GM21723 (cell line): ENCODE results near the gene NRCAM.
"Not testable (repeated sequence)": the region's sequence is repeated elsewhere in the genome, so short reads cannot be mapped to it uniquely, and the experiment has no call there.

ENCODE experiments used
- ATAC-seq: cut with Tn5 transposase; IDR thresholded peaks from one replicate; pipeline ENCODE4 v1.9.1; 2021; ENCODE audit warnings: mild to moderate bottlenecking, moderate library complexity; ENCODE audit not compliant: unreplicated experiment

NRCAM gene

GRCh38 chr7:108285778-108286177 is 170.5 kb downstream of the NRCAM start:
- no peak for ATAC-seq

GRCh38 chr7:108285003-108285368 is 171.2 kb downstream of the NRCAM start:
- no peak for ATAC-seq

- ATAC-seq: peak; percentile 65
These were observed 171.8 kb downstream of the NRCAM start for GRCh38 chr7:108284349-108285002.

- ATAC-seq: no peak
These were observed 173.0 kb downstream of the NRCAM start for GRCh38 chr7:108283252-108283651.

GRCh38 chr7:108282427-108282996 is 173.7 kb downstream of the NRCAM start:
- ATAC-seq: no peak

GRCh38 chr7:108280136-108280535 is 176.1 kb downstream of the NRCAM start:
- ATAC-seq: no peak

GRCh38 chr7:108278776-108279175 is 177.5 kb downstream of the NRCAM start:
- no peak for ATAC-seq

- no peak for ATAC-seq
These were observed 178.0 kb downstream of the NRCAM start for GRCh38 chr7:108278281-108278680.

GRCh38 chr7:108274447-108274846 is 181.8 kb downstream of the NRCAM start:
- ATAC-seq: not testable (repeated sequence)

GRCh38 chr7:108272891-108273290 is 183.3 kb downstream of the NRCAM start:
- not testable (repeated sequence) for ATAC-seq

- ATAC-seq: peak; percentile 62
These were observed 185.7 kb downstream of the NRCAM start for GRCh38 chr7:108270385-108271015.

GRCh38 chr7:108268200-108268820 is 187.9 kb downstream of the NRCAM start:
- ATAC-seq: no peak

- no peak for ATAC-seq
These were observed 188.6 kb downstream of the NRCAM start for GRCh38 chr7:108267615-108268014.

GRCh38 chr7:108266491-108266890 is 189.7 kb downstream of the NRCAM start:
- ATAC-seq: no peak

- no peak for ATAC-seq
These were observed 190.2 kb downstream of the NRCAM start for GRCh38 chr7:108266035-108266434.

GRCh38 chr7:108265007-108265406 is 191.2 kb downstream of the NRCAM start:
- no peak for ATAC-seq

GRCh38 chr7:108263425-108263824 is 192.8 kb downstream of the NRCAM start:
- ATAC-seq: peak; percentile 65

- ATAC-seq: no peak
These were observed 194.5 kb downstream of the NRCAM start for GRCh38 chr7:108261560-108262255.

GRCh38 chr7:108259447-108259846 is 196.8 kb downstream of the NRCAM start:
- not testable (repeated sequence) for ATAC-seq

GRCh38 chr7:108257954-108258353 is 198.3 kb downstream of the NRCAM start:
- no peak for ATAC-seq

- no peak for ATAC-seq
These were observed 202.0 kb downstream of the NRCAM start for GRCh38 chr7:108254259-108254658.
